ENCODE data around the gene RHAG.

- TF ChIP-seq CTCF (conservative IDR thresholded peaks at IDR 0.05; ENCODE audit: low read depth, low read length) = no peak
- no peak for TF ChIP-seq EZH2 (IDR thresholded peaks at IDR 0.05; ENCODE audit: low read length, unreplicated experiment)
Observed at GRCh38 chr6:49666480-49666879, 29.8 kb upstream of the RHAG start.

All from PC-3 (cell line).